ENCODE measurements around the gene ZNF117.

DNA sequence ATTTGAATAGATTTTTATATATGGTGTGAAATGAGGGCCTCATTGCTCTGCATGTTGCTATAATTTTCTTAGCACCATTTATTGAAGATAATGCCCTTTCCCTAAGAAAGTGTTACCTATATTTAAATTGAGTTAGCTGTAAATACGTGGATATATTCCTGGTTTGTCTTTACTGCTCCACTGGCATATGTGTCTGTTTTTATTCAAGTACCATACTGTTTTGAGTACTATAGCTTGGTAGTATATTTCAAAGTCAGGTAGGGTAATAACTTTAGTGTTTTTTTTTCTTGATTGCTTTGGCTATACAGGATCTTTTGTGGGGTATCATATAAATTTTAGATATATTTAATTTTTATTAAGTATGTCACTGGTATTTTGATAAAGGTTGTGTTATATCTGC, 56.4 kb downstream of the ZNF117 start:
- no peak for TF ChIP-seq CTCF (IDR thresholded peaks at IDR 0.05)
- no peak for TF ChIP-seq POLR2A (IDR thresholded peaks at IDR 0.05)

All from lower leg skin (tissue), 3 donors.